ENCODE data around the gene RAB3A.

RAB3A gene

GRCh38 chr19:18239303-18239702 lies 35.5 kb upstream of the RAB3A start:
- no peaks in the 10 kb centered on the region for H3K36me3 ChIP-seq (ENCODE audit: low read length)
- H3K4me2 ChIP-seq (ENCODE audit: low read depth, low read length, poor library complexity, severe bottlenecking): no peak overlapping the region
- no peaks in the 10 kb centered on the region for H3F3A ChIP-seq (ENCODE audit: insufficient read depth)
- no peak overlapping the region for H3K4me3 ChIP-seq (ENCODE audit: insufficient read depth, low read length, poor library complexity, severe bottlenecking)
- H3K27ac ChIP-seq (ENCODE audit: low read depth, low read length): no peak overlapping the region
- H4K20me1 ChIP-seq (ENCODE audit: low read depth, low read length): no peaks in the 10 kb centered on the region
- no peak for TF ChIP-seq EZH2phosphoT487 (conservative IDR thresholded peaks at IDR 0.05; ENCODE audit: low read length)
- no peaks in the 10 kb centered on the region for H3K9me3 ChIP-seq (ENCODE audit: insufficient read depth, low read length)
- H3K79me2 ChIP-seq (ENCODE audit: insufficient read depth, low read length): no peaks in the 10 kb centered on the region
- no peak overlapping the region for H2AFZ ChIP-seq (ENCODE audit: low read depth, low read length, severe bottlenecking)
- H3K27me3 ChIP-seq (ENCODE audit: low read length): no peaks in the 10 kb centered on the region
- no peak overlapping the region for H3K9ac ChIP-seq (ENCODE audit: low read length)
- no peaks in the 10 kb centered on the region for H3K9me2 ChIP-seq (replicated peaks; ENCODE audit: insufficient read depth, low read length)

DNA sequence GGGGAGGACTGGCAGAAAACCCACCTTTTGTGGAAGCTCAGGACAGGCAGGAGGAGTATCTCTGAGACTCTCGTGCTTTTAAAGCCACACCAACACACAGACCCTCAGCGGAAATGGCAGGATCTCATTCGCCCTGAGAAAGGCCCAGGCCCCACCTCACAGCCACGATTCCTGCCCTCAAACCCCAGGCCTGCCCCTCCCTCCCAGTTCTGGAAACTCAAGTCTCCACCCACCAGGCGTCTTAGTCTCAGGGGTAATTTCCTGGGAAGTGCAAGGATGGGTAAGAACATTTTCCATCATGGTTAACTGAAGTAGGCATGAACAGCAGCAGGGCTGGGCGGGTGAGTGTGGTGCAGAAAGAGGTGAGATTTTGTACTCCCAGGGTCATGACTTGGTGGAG lies 30.4 kb upstream of the RAB3A start:
- Histone ChIP-seq H3K9me3 (ENCODE audit: insufficient read depth, low read length) (no peaks in the 10 kb centered on the region), H3K79me2 (ENCODE audit: insufficient read depth, low read length) (no peaks in the 10 kb centered on the region), H3K4me3 (ENCODE audit: insufficient read depth, low read length, poor library complexity, severe bottlenecking) (no peak overlapping the region), H3F3A (ENCODE audit: insufficient read depth) (no peaks in the 10 kb centered on the region), H3K9me2 (replicated peaks; ENCODE audit: insufficient read depth, low read length) (no peaks in the 10 kb centered on the region), H2AFZ (ENCODE audit: low read depth, low read length, severe bottlenecking) (no peak overlapping the region), H3K27me3 (ENCODE audit: low read length) (no peaks in the 10 kb centered on the region), H3K9ac (ENCODE audit: low read length) (no peak overlapping the region), H3K36me3 (ENCODE audit: low read length) (no peaks in the 10 kb centered on the region), H3K4me2 (ENCODE audit: low read depth, low read length, poor library complexity, severe bottlenecking) (no peak overlapping the region), H3K27ac (ENCODE audit: low read depth, low read length) (no peak overlapping the region), H4K20me1 (ENCODE audit: low read depth, low read length) (no peaks in the 10 kb centered on the region)
- TF ChIP-seq EZH2phosphoT487 (conservative IDR thresholded peaks at IDR 0.05; ENCODE audit: low read length): no peak
- TF ChIP-seq, protein P1, sequence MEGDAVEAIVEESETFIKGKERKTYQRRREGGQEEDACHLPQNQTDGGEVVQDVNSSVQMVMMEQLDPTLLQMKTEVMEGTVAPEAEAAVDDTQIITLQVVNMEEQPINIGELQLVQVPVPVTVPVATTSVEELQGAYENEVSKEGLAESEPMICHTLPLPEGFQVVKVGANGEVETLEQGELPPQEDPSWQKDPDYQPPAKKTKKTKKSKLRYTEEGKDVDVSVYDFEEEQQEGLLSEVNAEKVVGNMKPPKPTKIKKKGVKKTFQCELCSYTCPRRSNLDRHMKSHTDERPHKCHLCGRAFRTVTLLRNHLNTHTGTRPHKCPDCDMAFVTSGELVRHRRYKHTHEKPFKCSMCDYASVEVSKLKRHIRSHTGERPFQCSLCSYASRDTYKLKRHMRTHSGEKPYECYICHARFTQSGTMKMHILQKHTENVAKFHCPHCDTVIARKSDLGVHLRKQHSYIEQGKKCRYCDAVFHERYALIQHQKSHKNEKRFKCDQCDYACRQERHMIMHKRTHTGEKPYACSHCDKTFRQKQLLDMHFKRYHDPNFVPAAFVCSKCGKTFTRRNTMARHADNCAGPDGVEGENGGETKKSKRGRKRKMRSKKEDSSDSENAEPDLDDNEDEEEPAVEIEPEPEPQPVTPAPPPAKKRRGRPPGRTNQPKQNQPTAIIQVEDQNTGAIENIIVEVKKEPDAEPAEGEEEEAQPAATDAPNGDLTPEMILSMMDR (IDR thresholded peaks at IDR 0.05; ENCODE audit: insufficient read depth, low read length, poor library complexity, severe bottlenecking): no peak

DNA sequence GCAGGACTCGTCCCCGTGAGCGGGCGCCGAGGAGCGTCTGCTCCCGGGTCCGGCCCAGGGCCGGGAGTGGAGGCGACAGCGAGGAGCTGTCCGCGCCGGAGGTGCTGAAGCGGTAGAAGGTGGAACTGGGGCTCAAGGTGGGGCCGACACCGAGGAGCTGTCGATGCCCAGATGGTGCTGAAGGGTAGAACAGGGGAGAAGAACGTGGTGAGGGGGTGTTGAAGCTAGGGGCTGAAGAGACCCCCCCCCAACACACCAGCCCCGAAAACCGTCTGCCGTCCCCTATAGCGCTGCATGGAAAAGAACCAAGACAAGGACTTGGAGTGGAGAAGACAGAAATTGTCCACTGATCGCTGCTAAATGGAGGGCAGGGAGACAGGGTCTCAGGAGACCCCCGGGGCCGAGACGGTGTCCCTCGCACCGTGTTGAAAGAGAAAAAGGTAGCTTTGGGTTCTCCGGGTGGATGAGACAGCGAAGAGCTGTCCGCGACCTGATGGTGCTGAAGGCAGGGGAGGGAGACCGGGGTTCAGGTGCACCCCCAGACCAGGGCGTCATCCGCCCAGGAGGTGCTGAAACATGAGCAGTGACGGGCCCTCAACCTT lies 29.5 kb upstream of the RAB3A start:
- Histone ChIP-seq H4K20me1 (ENCODE audit: low read depth, low read length) (no peaks in the 10 kb centered on the region), H3K9me2 (replicated peaks; ENCODE audit: insufficient read depth, low read length) (no peaks in the 10 kb centered on the region), H3K27ac (ENCODE audit: low read depth, low read length) (no peak overlapping the region), H3K36me3 (ENCODE audit: low read length) (no peaks in the 10 kb centered on the region), H3K9ac (ENCODE audit: low read length) (no peak overlapping the region), H2AFZ (ENCODE audit: low read depth, low read length, severe bottlenecking) (no peak overlapping the region), H3K4me2 (ENCODE audit: low read depth, low read length, poor library complexity, severe bottlenecking) (no peak overlapping the region), H3K27me3 (ENCODE audit: low read length) (no peaks in the 10 kb centered on the region), H3K9me3 (ENCODE audit: insufficient read depth, low read length) (no peaks in the 10 kb centered on the region), H3F3A (ENCODE audit: insufficient read depth) (no peaks in the 10 kb centered on the region), H3K4me3 (ENCODE audit: insufficient read depth, low read length, poor library complexity, severe bottlenecking) (no peak overlapping the region), H3K79me2 (ENCODE audit: insufficient read depth, low read length) (no peaks in the 10 kb centered on the region)
- TF ChIP-seq EZH2phosphoT487 (conservative IDR thresholded peaks at IDR 0.05; ENCODE audit: low read length): no peak
- TF ChIP-seq, protein P1 (IDR thresholded peaks at IDR 0.05; ENCODE audit: insufficient read depth, low read length, poor library complexity, severe bottlenecking): no peak

- H2AFZ ChIP-seq (ENCODE audit: low read depth, low read length, severe bottlenecking): no peak overlapping the region
- H3K4me3 ChIP-seq (ENCODE audit: insufficient read depth, low read length, poor library complexity, severe bottlenecking): no peak overlapping the region
- no peak overlapping the region for H3K4me2 ChIP-seq (ENCODE audit: low read depth, low read length, poor library complexity, severe bottlenecking)
Observed at GRCh38 chr19:18232540-18233223, 28.8 kb upstream of the RAB3A start.

More at GRCh38 chr19:18232540-18233223, 28.8 kb upstream of the RAB3A start:
- H3K9me2 ChIP-seq (replicated peaks; ENCODE audit: insufficient read depth, low read length): no peaks in the 10 kb centered on the region
- TF ChIP-seq, protein P1 (IDR thresholded peaks at IDR 0.05; ENCODE audit: insufficient read depth, low read length, poor library complexity, severe bottlenecking): no peak
- no peak for TF ChIP-seq EZH2phosphoT487 (conservative IDR thresholded peaks at IDR 0.05; ENCODE audit: low read length)
- H3K9ac ChIP-seq (ENCODE audit: low read length): no peak overlapping the region
- H4K20me1 ChIP-seq (ENCODE audit: low read depth, low read length): no peaks in the 10 kb centered on the region
- no peaks in the 10 kb centered on the region for H3K36me3 ChIP-seq (ENCODE audit: low read length)
- no peaks in the 10 kb centered on the region for H3K27me3 ChIP-seq (ENCODE audit: low read length)
- H3K79me2 ChIP-seq (ENCODE audit: insufficient read depth, low read length): no peaks in the 10 kb centered on the region
- no peak overlapping the region for H3K27ac ChIP-seq (ENCODE audit: low read depth, low read length)
- H3K9me3 ChIP-seq (ENCODE audit: insufficient read depth, low read length): no peaks in the 10 kb centered on the region
- no peaks in the 10 kb centered on the region for H3F3A ChIP-seq (ENCODE audit: insufficient read depth)
